ENCODE measurements around the gene ZP4. TPM values are rescaled to one million over a fixed set of nuclear protein-coding genes. Genes with fewer than 3 reads are reported as not detected.
"Not testable (repeated sequence)": the region's sequence is repeated elsewhere in the genome, so short reads cannot be mapped to it uniquely, and the experiment has no call there.

The ZP4 gene
- total RNA-seq, 3 donors from 2014 or later (not counting 1 experiment from before 2014, with no cell fraction given) = not detected

GRCh38 chr1:237851210-237851845 lies 39.4 kb downstream of the ZP4 start:
- no peak for TF ChIP-seq CTCF (IDR thresholded peaks at IDR 0.05)
- DNase-seq (peak in 1 of 2 donors; percentile 1), ATAC-seq (no peak)
- Histone ChIP-seq H3K9me3 (ENCODE audit: control insufficient read depth, insufficient read depth, low read length) (no peaks in the 10 kb centered on the region), H3K27me3 (ENCODE audit: control insufficient read depth, insufficient read depth, low read length) (no peaks in the 10 kb centered on the region), H3K4me1 (ENCODE audit: control insufficient read depth, insufficient read depth, low read length) (no peaks in the 10 kb centered on the region), H3K27ac (ENCODE audit: low read length) (no peak overlapping the region), H3K36me3 (ENCODE audit: control insufficient read depth, insufficient read depth, low read length) (no peaks in the 10 kb centered on the region), H3K4me3 (ENCODE audit: low read length) (no peak overlapping the region)
- Mint-ChIP-seq H3K27me3 (ENCODE audit: low read depth in 2 of 2) (peaks cover 0 to 2% of the 10 kb centered on the region in 2 donors), H3K9me3 (peaks cover 2 to 3% of the 10 kb centered on the region in 2 donors), H3K27ac (no peak overlapping the region), H3K4me1 (no peaks in the 10 kb centered on the region), H3K36me3 (no peaks in the 10 kb centered on the region), H3K4me3 (no peak overlapping the region)
- 36% methylated on average over 5 of the region's 6 CpGs for WGBS (ENCODE audit: insufficient coverage)
- intact Hi-C loops (cut with micrococcal nuclease) = no loop called here

- WGBS (ENCODE audit: insufficient coverage) = 85% methylated on average over 3 of the region's 3 CpGs
- not testable (repeated sequence) for H3K27ac Mint-ChIP-seq
Measured at GRCh38 chr1:237843516-237843915, 47.2 kb downstream of the ZP4 start.

GRCh38 chr1:237841485-237841884 lies 49.2 kb downstream of the ZP4 start:
- no peak overlapping the region for H3K4me3 Mint-ChIP-seq
- H3K36me3 ChIP-seq (ENCODE audit: control insufficient read depth, insufficient read depth, low read length) = no peaks in the 10 kb centered on the region
- H3K4me1 Mint-ChIP-seq = no peaks in the 10 kb centered on the region
- no peak for ATAC-seq
- no peaks in the 10 kb centered on the region for H3K27me3 ChIP-seq (ENCODE audit: control insufficient read depth, insufficient read depth, low read length)
- no peak overlapping the region for H3K27ac Mint-ChIP-seq
- H3K27me3 Mint-ChIP-seq (ENCODE audit: low read depth in 2 of 2) = no peaks in the 10 kb centered on the region
- TF ChIP-seq CTCF (IDR thresholded peaks at IDR 0.05) = no peak
- WGBS (ENCODE audit: insufficient coverage) = 54% methylated on average over 1 of the region's 3 CpGs
- H3K36me3 Mint-ChIP-seq = no peaks in the 10 kb centered on the region
- no peaks in the 10 kb centered on the region for H3K9me3 Mint-ChIP-seq
- H3K4me1 ChIP-seq (ENCODE audit: control insufficient read depth, insufficient read depth, low read length) = no peaks in the 10 kb centered on the region
- H3K4me3 ChIP-seq (ENCODE audit: low read length) = no peak overlapping the region
- no peak for DNase-seq
- intact Hi-C loops (cut with micrococcal nuclease) = no loop called here
- peaks cover 6% of the 10 kb centered on the region for H3K9me3 ChIP-seq (ENCODE audit: control insufficient read depth, insufficient read depth, low read length)
- H3K27ac ChIP-seq (ENCODE audit: low read length) = no peak overlapping the region

More at GRCh38 chr1:237843516-237843915, 47.2 kb downstream of the ZP4 start:
- ATAC-seq; H3K9me3 ChIP-seq (ENCODE audit: control insufficient read depth, insufficient read depth, low read length); H3K27me3 ChIP-seq (ENCODE audit: control insufficient read depth, insufficient read depth, low read length); H3K27ac ChIP-seq (ENCODE audit: low read length); H3K4me1 Mint-ChIP-seq; H3K4me3 Mint-ChIP-seq; H3K4me1 ChIP-seq (ENCODE audit: control insufficient read depth, insufficient read depth, low read length); H3K36me3 Mint-ChIP-seq; H3K36me3 ChIP-seq (ENCODE audit: control insufficient read depth, insufficient read depth, low read length); H3K9me3 Mint-ChIP-seq; intact Hi-C loops (cut with micrococcal nuclease); H3K27me3 Mint-ChIP-seq (ENCODE audit: low read depth in 2 of 2); DNase-seq; H3K4me3 ChIP-seq (ENCODE audit: low read length): not testable (repeated sequence)

- TF ChIP-seq CTCF (IDR thresholded peaks at IDR 0.05) = no peak
- H3K27ac Mint-ChIP-seq = no peak overlapping the region
- H3K9me3 Mint-ChIP-seq = no peaks in the 10 kb centered on the region
- H3K4me3 ChIP-seq (ENCODE audit: low read length) = no peak overlapping the region
- H3K4me1 Mint-ChIP-seq = no peaks in the 10 kb centered on the region
- ATAC-seq = no peak
- no peak overlapping the region for H3K27ac ChIP-seq (ENCODE audit: low read length)
- H3K36me3 ChIP-seq (ENCODE audit: control insufficient read depth, insufficient read depth, low read length) = no peaks in the 10 kb centered on the region
- no peak overlapping the region for H3K4me3 Mint-ChIP-seq
- no peaks in the 10 kb centered on the region for H3K4me1 ChIP-seq (ENCODE audit: control insufficient read depth, insufficient read depth, low read length)
- WGBS (ENCODE audit: insufficient coverage) = 88% methylated on average over 6 of the region's 6 CpGs
- H3K27me3 Mint-ChIP-seq (ENCODE audit: low read depth in 2 of 2) = no peaks in the 10 kb centered on the region
- H3K27me3 ChIP-seq (ENCODE audit: control insufficient read depth, insufficient read depth, low read length) = no peaks in the 10 kb centered on the region
- DNase-seq = no peak
- H3K36me3 Mint-ChIP-seq = no peaks in the 10 kb centered on the region
- intact Hi-C loops (cut with micrococcal nuclease) = no loop called here
- H3K9me3 ChIP-seq (ENCODE audit: control insufficient read depth, insufficient read depth, low read length) = peaks cover 6% of the 10 kb centered on the region
Measured at GRCh38 chr1:237838904-237839534, 51.7 kb downstream of the ZP4 start.

Data from natural killer cell (primary cell).